DMS 273 (cell line): Measurements from ENCODE around the gene AHSG.
A peak's percentile ranks its signal among the peaks of the same experiment; 100 is the strongest.
"Not testable (repeated sequence)": the region's sequence is repeated elsewhere in the genome, so short reads cannot be mapped to it uniquely, and the experiment has no call there.

Source experiments
- DNase-seq: peaks from one replicate; lab custom pipeline; 2025; ENCODE audit not compliant: unreplicated experiment; lab: John Stamatoyannopoulos, UW

AHSG gene, protein sequence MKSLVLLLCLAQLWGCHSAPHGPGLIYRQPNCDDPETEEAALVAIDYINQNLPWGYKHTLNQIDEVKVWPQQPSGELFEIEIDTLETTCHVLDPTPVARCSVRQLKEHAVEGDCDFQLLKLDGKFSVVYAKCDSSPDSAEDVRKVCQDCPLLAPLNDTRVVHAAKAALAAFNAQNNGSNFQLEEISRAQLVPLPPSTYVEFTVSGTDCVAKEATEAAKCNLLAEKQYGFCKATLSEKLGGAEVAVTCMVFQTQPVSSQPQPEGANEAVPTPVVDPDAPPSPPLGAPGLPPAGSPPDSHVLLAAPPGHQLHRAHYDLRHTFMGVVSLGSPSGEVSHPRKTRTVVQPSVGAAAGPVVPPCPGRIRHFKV

DNA sequence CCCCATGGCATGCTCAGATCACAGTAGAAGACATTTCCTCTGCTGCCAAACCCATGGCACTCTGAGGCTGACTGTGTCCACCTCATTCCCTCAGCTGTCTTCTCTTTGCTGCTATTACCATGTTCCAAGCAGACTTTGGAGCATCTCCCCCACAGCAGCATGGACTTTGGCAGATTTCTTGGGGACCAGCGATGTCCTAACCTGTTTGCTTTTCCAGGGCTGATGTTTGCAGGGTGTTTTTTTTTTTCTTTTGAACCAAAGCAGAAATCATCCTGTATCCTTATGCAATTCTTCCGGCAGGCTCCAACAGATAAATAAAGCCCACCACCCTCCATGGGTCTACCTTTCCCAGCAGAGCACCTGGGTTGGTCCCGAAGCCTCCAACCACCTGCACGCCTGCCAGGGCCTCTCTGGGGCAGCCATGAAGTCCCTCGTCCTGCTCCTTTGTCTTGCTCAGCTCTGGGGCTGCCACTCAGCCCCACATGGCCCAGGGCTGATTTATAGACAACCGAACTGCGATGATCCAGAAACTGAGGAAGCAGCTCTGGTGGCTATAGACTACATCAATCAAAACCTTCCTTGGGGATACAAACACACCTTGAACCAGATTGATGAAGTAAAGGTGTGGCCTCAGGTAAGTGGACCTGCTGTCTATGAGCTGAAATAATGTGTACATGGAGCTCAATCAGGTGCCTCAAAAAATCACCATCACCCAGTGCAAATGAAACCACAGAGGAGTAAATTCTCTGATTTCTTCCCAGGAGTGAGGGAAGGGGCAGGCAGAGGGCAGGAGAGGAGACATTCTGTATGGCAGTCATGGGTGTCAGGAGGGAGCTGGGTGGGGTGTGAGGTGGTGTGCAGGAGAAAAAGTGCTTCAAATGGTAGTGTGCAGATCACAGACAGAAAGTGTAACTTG, at the start of gene AHSG:
Gene AHSG, plus strand, starts transcription at position 340 of the 916 bp plus-strand sequence. Its CDS starts 82 bp downstream, at position 422.
- no peak for DNase-seq

DNA sequence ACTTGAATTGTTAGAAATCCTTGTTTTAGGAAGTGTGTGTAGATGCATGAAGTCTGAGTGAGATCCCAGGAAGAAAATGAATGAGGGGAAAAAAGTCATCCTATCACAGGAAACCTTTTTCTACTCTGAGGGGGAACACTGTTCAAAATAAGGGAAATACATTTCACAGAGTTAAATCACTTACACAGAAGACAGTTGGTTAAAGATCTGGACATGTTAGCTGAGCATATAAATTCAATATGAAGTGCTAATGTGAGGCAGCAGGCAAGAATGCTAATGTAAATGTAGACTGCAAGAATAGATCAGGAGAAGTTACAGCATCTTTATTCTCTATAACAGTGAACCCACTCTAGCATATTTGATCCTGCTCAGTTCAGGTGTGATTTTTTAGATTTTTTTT, 48.3 kb upstream of the AHSG start:
- no peak for DNase-seq

DNA sequence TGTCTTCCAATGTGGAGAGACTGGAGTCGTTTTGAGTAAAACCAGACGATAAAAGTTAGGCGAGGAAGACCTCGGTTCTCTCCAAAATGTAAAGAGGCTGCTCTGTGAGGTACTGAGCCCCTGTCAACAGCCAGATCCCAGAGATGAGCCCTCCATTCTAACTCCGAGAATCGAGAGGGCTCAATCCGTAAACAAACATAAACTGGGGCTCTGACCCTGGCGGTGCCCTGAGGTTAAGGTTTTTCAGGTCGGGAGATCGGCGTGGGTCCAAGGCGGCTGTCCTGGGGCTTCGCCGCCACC, 46.1 kb upstream of the AHSG start:
- DNase-seq: no peak

DNA sequence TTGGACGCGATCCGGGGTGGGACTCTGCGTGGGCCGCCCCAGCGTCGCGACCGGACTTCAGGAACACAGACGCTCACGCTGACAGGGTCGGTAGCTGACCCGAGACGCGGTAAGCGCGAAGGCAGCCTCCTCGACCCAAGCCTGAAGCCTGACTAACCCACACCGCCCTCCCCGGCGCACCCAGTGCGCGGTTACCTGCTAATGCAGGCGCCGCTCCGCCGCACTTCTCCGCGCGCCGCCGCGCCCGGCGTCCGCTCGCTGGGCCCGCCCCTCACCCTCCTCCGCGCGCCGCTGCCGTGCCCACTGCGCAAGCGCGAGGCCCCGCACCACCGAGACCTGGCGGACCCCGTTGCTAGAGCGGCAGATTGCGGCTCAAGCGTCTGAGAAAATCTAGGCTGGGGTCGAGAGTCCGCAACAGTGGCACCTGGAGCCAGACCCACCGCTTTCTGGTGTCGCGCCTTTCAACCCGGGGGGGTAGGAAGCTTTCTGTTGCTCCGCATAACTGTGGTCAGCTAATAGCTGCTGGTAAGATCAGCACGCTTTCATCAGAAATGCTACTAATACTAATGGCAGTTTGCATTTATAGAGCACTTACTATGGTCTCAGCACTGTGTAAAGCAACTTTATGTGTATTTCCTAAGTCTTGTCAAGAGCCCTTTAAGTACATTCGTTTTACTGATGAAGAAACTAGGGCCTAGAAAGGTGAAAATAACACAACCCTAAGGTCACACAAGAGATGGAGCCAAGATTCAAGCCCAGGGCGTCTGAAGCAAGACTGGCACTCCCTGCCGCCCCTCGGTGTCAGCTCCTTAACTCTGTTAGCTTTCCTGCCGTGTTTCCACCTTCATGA, 45.6 kb upstream of the AHSG start, which contains the start of gene TBCCD1:
Gene TBCCD1, minus strand, starts transcription at position 268 of the 850 bp plus-strand sequence. CDS start 3,010 bp downstream, outside the sequence.
- DNase-seq: peak; percentile 97

DNA sequence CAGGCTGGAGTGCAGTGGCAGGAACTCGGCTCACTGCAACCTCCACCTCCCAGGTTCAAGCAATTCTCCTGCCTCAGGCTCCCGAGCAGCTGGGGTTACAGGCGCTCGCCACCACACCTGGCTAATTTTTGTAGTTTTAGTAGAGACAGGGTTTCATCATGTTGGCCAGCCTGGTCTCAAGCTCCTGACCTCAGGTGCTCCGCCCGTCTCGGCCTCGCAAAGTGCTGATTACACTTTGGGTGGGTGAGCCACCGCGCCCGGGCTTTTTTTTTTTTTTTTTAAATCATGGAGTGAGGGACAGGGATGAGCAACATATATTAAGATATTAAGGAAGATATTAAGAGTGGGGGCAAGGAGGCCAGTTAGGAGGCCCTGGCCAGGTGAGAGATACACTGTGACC, 43.5 kb upstream of the AHSG start:
- DNase-seq: not testable (repeated sequence)

DNA sequence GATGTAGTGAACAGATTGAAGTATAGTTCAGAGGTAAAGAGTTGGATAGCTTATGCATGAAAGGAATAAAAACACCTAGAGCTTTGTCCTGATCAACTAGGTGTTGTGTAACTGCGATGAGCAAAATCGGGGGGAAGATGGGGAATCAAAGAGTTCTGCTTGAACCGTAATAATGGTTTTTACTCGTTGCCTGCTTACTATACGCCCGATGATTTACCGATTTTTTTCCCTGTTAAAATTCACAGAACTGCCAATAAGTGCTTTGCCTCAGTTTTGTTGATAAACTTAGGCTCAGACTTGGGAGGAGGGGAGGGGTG, 43.1 kb upstream of the AHSG start:
- peak; percentile 43 for DNase-seq

DNA sequence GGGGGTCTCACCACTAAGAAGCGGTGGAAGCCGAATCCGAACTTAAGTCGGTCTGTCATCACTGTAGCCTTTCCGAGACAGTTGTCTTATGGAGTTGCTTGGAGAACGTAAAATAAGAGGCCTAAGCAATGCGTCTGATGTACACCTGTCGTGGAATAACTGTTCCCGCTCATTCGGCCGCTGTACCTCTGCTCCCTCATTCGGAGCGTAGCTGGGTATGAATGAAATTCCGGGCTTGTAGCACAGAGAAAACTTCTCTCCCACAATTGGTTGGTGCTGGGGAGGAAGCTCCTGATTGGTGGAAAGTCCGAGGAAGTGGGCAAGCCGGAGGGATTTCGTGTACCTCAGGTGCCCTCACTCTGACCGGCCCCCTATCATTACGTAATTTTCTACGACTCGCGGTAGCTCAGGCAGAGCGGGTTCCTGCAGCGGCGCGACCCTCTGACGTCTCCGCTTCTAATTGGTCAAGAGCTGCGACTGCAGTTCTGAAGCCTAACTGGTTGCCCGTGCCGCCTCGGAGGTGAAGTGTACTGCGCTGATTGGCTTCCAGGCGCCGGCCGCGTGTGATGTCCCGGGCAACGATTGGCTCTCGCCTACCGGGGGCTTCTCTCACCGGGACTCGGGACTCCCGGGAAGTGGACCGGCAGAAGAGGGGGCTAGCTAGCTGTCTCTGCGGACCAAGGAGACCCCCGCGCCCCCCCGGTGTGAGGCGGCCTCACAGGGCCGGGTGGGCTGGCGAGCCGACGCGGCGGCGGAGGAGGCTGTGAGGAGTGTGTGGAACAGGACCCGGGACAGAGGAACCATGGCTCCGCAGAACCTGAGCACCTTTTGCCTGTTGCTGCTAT, 42.5 kb upstream of the AHSG start, which contains the start of gene DNAJB11:
Gene DNAJB11, plus strand, starts transcription at position 625 of the 845 bp plus-strand sequence. Its CDS starts 178 bp downstream, at position 803.
- DNase-seq: peak; percentile 100

DNA sequence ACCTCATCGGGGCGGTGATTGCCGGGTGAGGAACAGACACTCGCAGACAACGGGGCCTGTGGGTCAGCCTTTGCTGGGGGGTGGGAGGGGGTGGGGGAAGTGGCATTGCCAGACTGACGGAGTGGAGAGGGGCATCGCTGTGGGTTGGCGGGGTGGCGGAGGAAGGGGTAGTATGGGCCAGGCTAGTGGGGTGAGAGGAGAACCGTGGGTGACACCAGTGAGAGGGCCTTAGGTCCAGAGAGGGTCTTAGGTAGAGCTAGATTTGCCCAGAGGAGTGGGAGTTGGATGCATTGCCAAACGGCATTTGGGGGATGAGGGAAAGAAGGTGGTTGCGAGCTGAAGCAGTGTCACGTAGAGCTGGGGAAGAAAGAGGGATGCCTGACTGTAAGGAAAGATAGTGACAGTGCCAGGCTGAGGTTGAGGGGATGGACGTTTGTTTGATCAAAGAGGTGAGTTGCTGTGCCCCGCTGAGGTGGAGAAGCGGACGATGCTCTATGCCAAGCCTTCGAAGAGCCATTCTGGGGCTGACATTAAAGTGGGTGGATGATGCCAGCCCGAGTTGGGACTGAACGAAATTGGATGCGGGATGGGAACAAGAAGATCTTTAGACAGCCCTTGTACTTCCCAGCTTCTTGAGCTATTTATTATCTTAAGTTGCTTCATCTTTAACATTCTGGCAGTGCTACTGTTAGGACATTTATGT, 41.8 kb upstream of the AHSG start:
- DNase-seq: peak; percentile 42

DNA sequence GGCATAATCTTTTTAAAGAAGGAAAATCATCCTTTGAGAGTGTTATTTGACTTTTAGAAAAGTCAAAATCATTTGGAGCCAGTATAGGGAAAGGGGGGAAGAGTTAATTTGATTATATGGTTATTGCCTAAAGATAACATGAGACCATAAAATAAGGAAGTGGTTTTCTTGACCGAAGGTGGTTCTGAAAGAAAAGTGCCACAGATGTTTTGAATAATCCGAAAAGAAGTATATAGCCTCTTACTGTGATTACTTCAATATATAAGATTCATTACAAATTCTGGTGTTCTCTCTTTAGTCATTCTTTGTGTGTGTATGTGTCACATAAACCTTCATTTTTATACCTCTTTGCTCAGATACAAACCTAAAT, 41.2 kb upstream of the AHSG start:
- no peak for DNase-seq

DNA sequence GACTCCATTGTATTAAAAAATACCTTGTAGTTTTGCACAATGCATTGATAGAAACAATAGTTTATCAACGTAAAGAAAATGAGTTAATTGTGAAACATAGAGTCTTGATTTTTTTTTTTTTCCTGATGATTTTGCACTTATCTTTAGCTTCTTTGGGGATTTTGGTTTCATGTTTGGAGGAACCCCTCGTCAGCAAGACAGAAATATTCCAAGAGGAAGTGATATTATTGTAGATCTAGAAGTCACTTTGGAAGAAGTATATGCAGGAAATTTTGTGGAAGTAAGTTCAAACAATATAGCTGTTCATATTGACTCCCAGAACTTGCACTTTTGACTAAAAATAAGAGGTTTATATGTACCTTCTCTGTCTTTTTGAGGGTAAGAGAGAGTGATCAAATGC, 35.3 kb upstream of the AHSG start:
- no peak for DNase-seq

DNA sequence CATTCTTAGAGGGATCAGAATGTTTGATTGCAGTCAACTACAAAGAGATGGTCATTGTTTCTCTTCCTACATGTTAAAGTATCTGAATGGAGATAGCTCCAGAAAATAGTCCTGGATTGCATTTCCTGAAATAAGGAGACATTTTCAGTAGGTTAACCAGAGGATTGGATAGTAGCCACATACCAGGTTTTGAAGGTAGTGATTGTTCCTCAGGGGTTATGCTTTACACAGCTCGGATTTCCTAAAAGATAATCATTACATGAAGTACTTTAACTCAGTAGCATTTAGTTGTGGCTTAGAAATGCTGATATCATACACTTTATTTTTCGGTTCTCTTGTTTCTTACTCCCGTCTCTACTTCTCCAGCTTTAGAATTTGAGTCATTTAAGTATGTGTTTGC, 32.1 kb upstream of the AHSG start:
- DNase-seq: no peak

DNA sequence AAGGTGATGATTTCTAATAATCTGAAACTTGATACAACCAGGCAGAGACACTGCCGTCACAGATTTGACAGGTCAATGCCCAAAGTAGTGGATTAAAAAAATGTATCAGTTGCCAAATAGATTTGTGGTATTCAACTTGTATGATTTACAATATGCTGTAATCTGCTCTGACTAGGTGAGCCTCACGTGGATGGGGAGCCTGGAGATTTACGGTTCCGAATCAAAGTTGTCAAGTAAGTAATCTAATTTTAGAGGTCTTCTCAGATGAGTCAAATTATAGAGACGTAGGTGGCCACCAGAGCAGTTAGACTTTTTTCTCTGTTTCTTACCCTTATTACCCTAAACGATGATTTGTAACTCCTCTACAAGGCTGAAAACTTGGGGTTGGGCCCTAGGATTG, 30.3 kb upstream of the AHSG start:
- DNase-seq: no peak

DNA sequence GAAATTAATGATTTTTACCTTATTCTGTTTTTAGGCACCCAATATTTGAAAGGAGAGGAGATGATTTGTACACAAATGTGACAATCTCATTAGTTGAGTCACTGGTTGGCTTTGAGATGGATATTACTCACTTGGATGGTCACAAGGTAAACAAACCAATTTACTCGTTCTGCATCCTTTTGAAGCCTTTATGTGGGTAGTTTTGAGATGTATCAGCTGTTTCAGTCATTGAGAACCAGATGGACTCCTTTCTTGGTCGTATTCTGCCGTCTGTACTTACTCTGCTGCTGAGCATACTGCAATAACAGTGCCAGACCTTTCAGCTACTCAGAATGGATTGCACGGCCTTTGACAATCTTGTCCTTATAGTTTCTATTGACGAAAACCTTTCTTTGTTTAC, 29.0 kb upstream of the AHSG start:
- no peak for DNase-seq

DNA sequence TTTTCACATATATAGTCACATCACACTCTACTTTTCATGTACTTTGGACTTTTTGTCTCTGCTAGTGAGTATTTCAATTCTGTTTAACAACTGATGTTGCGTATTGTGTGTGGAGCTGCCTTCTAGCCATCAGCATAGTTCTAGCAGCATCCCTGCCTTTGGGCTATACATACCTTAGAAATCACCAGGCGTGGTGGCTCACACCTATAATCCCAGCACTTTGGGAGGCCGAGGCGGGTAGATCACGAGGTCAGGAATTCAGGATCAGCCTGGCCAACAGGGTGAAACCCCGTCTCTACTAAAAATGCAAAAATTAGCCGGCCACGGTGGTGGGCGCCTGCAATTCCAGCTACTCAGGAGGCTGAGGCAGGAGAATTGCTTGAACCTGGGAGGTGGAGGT, 26.6 kb upstream of the AHSG start:
- DNase-seq: not testable (repeated sequence)

DNA sequence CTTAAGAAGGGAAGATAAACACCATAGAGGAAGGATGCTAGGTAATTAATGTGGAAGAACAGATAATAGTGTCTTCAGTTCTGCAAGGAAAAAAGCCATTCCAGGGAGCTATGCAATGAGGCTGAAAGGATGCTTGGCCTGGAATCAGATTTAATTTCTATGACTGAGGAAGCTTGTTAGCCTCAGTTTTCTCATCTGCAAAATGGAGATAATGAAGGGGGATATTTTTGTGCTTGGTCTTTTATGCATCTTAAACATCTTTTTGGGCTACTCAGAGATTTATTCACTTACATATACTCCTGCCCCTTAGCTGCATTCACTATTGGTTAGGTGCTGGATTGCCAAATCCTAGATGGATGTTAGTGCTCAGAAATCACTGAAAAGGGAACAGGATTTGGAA, 25.7 kb upstream of the AHSG start:
- no peak for DNase-seq

DNA sequence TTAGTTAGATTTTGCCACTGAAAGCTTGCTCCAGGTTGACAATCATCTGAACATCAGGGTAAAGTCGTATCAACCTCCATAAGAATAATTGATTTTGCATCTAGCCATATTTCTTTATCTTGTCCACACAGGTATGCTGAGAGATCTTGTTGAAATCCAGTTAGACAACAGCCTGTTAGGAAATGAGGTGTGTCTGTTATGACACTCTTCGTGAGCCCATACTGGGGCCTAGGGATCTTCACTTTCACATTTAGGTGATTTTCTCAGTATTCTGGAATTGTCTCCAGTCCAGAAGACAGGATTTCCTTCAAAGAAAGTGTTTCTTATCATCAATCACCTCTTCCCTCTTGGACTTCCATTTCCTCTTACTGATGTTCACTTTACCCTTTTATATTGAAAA, 24.2 kb upstream of the AHSG start:
- DNase-seq: no peak

DNA sequence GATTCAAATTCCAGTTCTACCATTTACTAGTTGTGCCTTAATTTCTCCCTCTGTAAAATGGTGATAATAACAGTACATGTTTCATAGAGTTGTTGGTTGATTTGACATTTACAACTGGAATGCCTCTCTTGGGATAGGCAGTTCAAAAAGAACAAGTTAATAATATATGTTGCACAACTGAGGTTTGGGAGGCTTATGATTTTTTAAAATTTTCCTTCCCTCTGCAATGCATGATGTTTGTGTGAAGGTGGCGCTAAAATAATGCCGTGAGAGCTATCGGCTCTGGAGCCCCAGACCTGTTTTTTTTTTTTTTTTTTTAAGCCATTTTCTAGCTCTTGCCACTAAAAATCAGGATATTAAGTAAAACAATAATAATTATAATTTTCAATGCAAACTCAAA, 23.7 kb upstream of the AHSG start:
- DNase-seq: peak; percentile 34

DNA sequence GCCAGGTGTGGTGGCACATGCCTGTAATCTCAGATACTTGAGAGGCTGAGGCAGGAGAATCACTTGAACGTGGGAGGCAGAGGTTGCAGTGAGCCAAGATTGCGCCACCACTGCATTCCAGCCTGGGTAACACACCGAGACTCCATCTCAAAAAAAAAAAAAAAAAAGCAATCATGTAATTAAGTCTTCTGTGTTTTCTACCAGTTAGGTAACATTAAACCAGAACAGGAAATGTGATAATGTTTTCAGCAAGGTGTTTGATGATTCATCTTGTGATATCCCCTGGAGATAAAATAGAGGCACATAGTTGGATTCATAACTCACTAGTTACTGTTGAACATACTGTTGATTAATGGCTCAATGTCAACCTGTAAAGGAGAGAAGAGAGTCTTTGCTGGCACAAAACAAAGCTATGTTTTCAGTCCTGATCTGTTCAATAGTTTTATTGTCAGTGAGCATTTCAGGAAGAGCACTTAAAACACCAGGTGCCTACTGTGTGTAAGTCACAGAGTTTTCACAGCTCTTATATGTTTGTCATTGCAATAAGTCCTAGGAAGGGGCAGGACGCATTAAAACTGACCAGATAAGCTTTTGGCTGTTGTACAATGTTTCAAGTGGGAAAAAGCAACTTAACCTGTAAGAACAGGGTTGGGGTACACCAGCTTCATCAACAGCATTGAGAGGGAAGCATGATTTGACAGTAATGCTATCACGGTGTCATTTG, 22.8 kb upstream of the AHSG start:
- DNase-seq: no peak

DNA sequence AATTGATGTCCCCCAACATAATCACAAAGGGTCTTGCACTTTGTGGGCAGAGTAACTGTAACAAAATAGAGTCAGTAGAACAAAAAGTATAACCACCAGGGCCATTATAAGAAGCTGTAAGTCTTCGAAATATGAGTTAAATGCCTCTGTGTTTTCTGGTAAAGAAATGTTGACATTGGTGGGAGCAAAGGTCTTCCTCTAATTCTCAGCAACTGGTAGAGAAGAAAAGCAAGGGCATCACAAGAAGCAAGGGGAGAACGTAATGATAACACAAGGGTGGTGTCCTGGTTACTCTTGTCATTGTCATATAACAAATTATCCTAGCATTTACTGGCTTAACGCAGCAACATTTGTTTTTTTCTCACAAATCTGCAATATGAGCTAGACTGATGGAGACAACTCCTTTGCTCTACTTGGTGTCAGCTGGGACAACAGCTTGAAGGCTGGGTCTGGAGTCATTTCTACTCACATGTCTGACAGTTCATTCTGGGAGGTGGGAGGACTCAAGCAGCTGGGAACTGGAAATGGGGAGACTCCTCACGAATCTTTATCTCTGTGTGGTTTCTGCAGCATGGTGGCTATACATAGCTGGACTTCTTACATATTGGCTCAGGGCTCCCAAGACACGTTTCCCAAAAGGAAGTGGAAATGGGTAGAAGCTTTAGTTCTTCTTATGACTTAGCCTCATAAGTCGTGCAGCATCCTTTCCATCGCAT, 22.1 kb upstream of the AHSG start:
- no peak for DNase-seq
